MM.1S (cell line): Measurements from ENCODE around the gene MRPS30.

Experiments used
- DNase-seq: peaks from one replicate; pipeline ENCODE4 v3.0.0-alpha.2; 2015
- H2AFZ ChIP-seq: fragments of 300-600 bp; sonication (generic); 2 replicates; pipeline ENCODE4 v1.6.0; 2016; ENCODE audit warnings: antibody characterized with exemption, low read length
- H3F3A ChIP-seq: fragments of 300-600 bp; sonication (generic); 2 replicates; pipeline ENCODE4 v1.6.1; 2016; ENCODE audit warnings: mild to moderate bottlenecking, antibody characterized with exemption, low read length, moderate library complexity, mixed read lengths; ENCODE audit not compliant: insufficient read depth
- H3K27ac ChIP-seq: fragments of 300-600 bp; sonication (generic); 2 replicates; pipeline ENCODE4 v1.5.1; 2016; ENCODE audit warnings: mild to moderate bottlenecking, low read length
- H3K27me3 ChIP-seq: fragments of 300-600 bp; sonication (generic); replicated peaks from 2 replicates; pipeline ENCODE4 v1.6.0; 2016; ENCODE audit warnings: low read length; ENCODE audit not compliant: insufficient read depth
- H3K36me3 ChIP-seq: fragments of 300-600 bp; sonication (generic); replicated peaks from 2 replicates; pipeline ENCODE4 v1.6.1; 2016; ENCODE audit warnings: mild to moderate bottlenecking, low read length, mixed read lengths; ENCODE audit not compliant: insufficient read depth
- H3K4me1 ChIP-seq: fragments of 300-600 bp; sonication (generic); 2 replicates; pipeline ENCODE4 v1.6.1; 2016; ENCODE audit warnings: low read length, mixed read lengths
- H3K4me2 ChIP-seq: fragments of 300-600 bp; sonication (generic); 2 replicates; pipeline ENCODE4 v1.6.0; 2016; ENCODE audit warnings: low read depth, low read length
- H3K4me3 ChIP-seq: fragments of 300-600 bp; sonication (generic); 2 replicates; pipeline ENCODE4 v1.5.1; 2016; ENCODE audit warnings: low read length, mixed read lengths
- H3K79me2 ChIP-seq: fragments of 300-600 bp; sonication (generic); 2 replicates; pipeline ENCODE4 v1.6.1; 2016; ENCODE audit warnings: mixed run types, low read length, mixed read lengths
- H3K9ac ChIP-seq: fragments of 300-600 bp; sonication (generic); 2 replicates; pipeline ENCODE4 v1.6.1; 2016; ENCODE audit warnings: low read length, mixed read lengths
- H3K9me2 ChIP-seq: fragments of 300-600 bp; sonication (generic); replicated peaks from 2 replicates; pipeline ENCODE4 v1.6.1; 2016; ENCODE audit warnings: mild to moderate bottlenecking, low read length, mixed read lengths; ENCODE audit not compliant: insufficient read depth
- H3K9me3 ChIP-seq: fragments of 300-600 bp; sonication (generic); replicated peaks from 2 replicates; pipeline ENCODE4 v1.6.1; 2016; ENCODE audit warnings: mild to moderate bottlenecking, low read length, mixed read lengths; ENCODE audit not compliant: insufficient read depth
- H4K20me1 ChIP-seq: fragments of 300-600 bp; sonication (generic); 2 replicates; pipeline ENCODE4 v1.6.1; 2016; ENCODE audit warnings: mild to moderate bottlenecking, low read length, moderate library complexity, mixed read lengths; ENCODE audit not compliant: insufficient read depth
- EZH2 ChIP-seq: fragments of 300-600 bp; sonication (generic); optimal IDR thresholded peaks from 2 replicates; pipeline ENCODE3; 2017; ENCODE audit warnings: low read depth, mild to moderate bottlenecking, antibody characterized with exemption, low read length, mixed read lengths
- EZH2phosphoT487 ChIP-seq: fragments of 300-600 bp; sonication (generic); IDR thresholded peaks from 2 replicates; pipeline ENCODE4 v1.6.1; 2018; ENCODE audit warnings: antibody characterized with exemption, low read length
- TF ChIP-seq, protein P1 (sequence below): fragments of 300-600 bp; sonication (generic); IDR thresholded peaks from 2 replicates; pipeline ENCODE4 v1.5.1; 2016; ENCODE audit warnings: antibody characterized with exemption, low read length, mixed read lengths

The MRPS30 gene

DNA sequence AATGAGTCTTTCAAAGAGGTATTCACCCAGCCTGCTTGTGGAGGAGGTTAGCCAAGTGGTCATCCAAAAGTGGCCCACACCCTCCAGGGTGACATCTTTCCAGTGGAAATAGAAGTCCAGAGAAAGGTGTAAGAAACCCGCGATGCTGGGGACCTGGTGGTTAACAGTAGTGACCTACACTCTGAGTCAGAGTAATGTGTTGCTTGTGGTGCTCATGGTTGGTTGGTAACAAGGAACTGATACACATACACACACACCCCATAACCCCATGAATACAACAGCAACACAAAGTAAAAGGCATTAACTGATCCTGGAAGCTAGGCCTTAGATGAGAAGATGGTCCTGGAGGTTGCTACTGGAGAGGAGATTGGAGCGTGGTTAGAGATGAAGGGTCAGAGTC lies 26.9 kb downstream of the MRPS30 start:
- H3K9me2 ChIP-seq, result no peaks in the 10 kb centered on the region
- no peaks in the 10 kb centered on the region for H3K9me3 ChIP-seq
- TF ChIP-seq EZH2, result no peak
- TF ChIP-seq EZH2phosphoT487, result no peak
- TF ChIP-seq, protein P1, sequence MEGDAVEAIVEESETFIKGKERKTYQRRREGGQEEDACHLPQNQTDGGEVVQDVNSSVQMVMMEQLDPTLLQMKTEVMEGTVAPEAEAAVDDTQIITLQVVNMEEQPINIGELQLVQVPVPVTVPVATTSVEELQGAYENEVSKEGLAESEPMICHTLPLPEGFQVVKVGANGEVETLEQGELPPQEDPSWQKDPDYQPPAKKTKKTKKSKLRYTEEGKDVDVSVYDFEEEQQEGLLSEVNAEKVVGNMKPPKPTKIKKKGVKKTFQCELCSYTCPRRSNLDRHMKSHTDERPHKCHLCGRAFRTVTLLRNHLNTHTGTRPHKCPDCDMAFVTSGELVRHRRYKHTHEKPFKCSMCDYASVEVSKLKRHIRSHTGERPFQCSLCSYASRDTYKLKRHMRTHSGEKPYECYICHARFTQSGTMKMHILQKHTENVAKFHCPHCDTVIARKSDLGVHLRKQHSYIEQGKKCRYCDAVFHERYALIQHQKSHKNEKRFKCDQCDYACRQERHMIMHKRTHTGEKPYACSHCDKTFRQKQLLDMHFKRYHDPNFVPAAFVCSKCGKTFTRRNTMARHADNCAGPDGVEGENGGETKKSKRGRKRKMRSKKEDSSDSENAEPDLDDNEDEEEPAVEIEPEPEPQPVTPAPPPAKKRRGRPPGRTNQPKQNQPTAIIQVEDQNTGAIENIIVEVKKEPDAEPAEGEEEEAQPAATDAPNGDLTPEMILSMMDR, result no peak
- H3K4me1 ChIP-seq, result no peaks in the 10 kb centered on the region
- H3K4me2 ChIP-seq, result no peak overlapping the region
- H3K79me2 ChIP-seq, result no peaks in the 10 kb centered on the region
- H3F3A ChIP-seq, result no peaks in the 10 kb centered on the region
- no peak overlapping the region for H3K27ac ChIP-seq
- no peaks in the 10 kb centered on the region for H4K20me1 ChIP-seq
- no peak overlapping the region for H3K9ac ChIP-seq
- no peaks in the 10 kb centered on the region for H3K27me3 ChIP-seq
- H3K4me3 ChIP-seq, result no peak overlapping the region
- H3K36me3 ChIP-seq, result no peaks in the 10 kb centered on the region
- DNase-seq, result no peak
- no peak overlapping the region for H2AFZ ChIP-seq

DNA sequence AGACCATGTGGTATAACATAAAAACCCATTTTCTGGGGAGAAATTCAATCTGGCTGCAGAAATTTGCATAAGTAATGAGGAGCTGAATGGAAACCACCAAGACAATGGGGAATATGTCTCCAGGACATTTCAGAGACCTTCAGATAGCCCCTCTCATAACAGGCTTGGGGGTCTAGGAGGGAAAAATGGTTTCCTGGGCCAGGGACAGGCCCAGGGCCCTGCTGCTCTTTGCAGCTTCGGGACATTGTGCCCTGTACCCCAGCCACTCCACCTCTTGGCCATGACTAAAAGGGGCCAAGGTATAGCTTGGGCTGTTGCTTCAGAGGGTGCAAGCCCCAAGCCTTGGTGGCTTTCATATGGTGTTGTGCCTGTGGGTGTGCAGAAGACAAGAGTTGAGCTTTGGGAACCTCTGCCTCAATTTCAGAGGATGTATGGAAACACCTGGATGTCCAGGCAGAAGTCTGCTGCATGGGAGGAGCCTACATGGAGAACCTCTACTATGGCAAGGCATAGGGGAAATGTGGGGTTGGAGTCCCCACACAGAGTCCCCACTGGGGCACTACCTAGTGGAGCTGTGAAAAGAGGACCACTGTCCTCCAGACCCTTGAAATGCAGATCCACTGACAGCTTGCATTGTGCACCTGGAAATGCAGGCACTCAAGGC lies 30.4 kb downstream of the MRPS30 start:
- no peaks in the 10 kb centered on the region for H3K9me2 ChIP-seq
- H3K9ac ChIP-seq, result no peak overlapping the region
- H4K20me1 ChIP-seq, result no peaks in the 10 kb centered on the region
- H3K9me3 ChIP-seq, result no peaks in the 10 kb centered on the region
- no peak overlapping the region for H3K4me2 ChIP-seq
- TF ChIP-seq, protein P1, result no peak
- TF ChIP-seq EZH2phosphoT487 (no peak), EZH2 (no peak)
- no peak overlapping the region for H3K4me3 ChIP-seq
- H3K4me1 ChIP-seq, result no peaks in the 10 kb centered on the region
- no peak overlapping the region for H3K27ac ChIP-seq
- no peaks in the 10 kb centered on the region for H3K36me3 ChIP-seq
- DNase-seq, result no peak
- no peaks in the 10 kb centered on the region for H3K79me2 ChIP-seq
- no peak overlapping the region for H2AFZ ChIP-seq
- H3K27me3 ChIP-seq, result no peaks in the 10 kb centered on the region
- H3F3A ChIP-seq, result no peaks in the 10 kb centered on the region

GRCh38 chr5:44842496-44843282 lies 33.9 kb downstream of the MRPS30 start:
- Histone ChIP-seq H3K36me3 (no peaks in the 10 kb centered on the region), H3K27me3 (no peaks in the 10 kb centered on the region), H3K9me3 (no peaks in the 10 kb centered on the region), H3K9ac (no peak overlapping the region), H3K4me2 (no peak overlapping the region), H3K9me2 (no peaks in the 10 kb centered on the region), H3F3A (no peaks in the 10 kb centered on the region), H3K27ac (no peak overlapping the region), H3K4me3 (no peak overlapping the region), H3K79me2 (no peaks in the 10 kb centered on the region), H3K4me1 (no peaks in the 10 kb centered on the region), H2AFZ (no peak overlapping the region), H4K20me1 (no peaks in the 10 kb centered on the region)
- TF ChIP-seq EZH2, result no peak
- TF ChIP-seq EZH2phosphoT487, result no peak
- TF ChIP-seq, protein P1, result no peak
- DNase-seq, result no peak
